ENCODE data around the gene GRHL1. TPM values are rescaled to one million over a fixed set of nuclear protein-coding genes. Genes with fewer than 3 reads are reported as not detected.

The GRHL1 gene
- total and polyA plus RNA-seq, 9 of the 15 experiments (the other 6 are each of a cell fraction or from before 2014, with no cell fraction given) = 1.7 to 6.1 (median 4.7) TPM

- H3K9me1 ChIP-seq (ENCODE audit: control insufficient read depth, insufficient read depth, low read length) = peaks cover 3% of the 10 kb centered on the region
- no TSS peak for BruUV-seq (replicated peaks)
- ChIA-PET CTCF (ENCODE audit: low intra/inter-chr PET ratio) (no interaction called here), POLR2A (interaction anchor here (0.5 to 0.8 kb wide), 6 partner anchors 22 to 387 kb away, joined by 3 to 5 read pairs (median 3); partner anchors contain the start of gene ADAM17)
- peak; percentile 19; the same call in 2 of the 3 replicates for ATAC-seq
- no peak overlapping the region for H3K4me3 ChIP-seq
- in situ Hi-C loops (cut with MboI) (no loop called here), intact Hi-C loops (cut with micrococcal nuclease) (no loop called here)
- peak overlapping the region in 1 of 2 experiments; percentile 70; a peak in 1 of 4 replicates for H3K9ac ChIP-seq (ENCODE audit: insufficient read depth in 1 of 2, low read depth in 2 of 2, low read length in 2 of 2)
- no peaks in the 10 kb centered on the region for H3K36me3 ChIP-seq (ENCODE audit: control insufficient read depth, insufficient read depth, low read length)
- peaks cover 6 to 10% of the 10 kb centered on the region in 2 experiments; a peak in 1 of 5 replicates for H3K27me3 ChIP-seq (ENCODE audit: control insufficient read depth in 2 of 2, insufficient read depth in 2 of 2, low read length in 2 of 2)
- H4K20me1 ChIP-seq (replicated peaks; ENCODE audit: control insufficient read depth, insufficient read depth, low read length) = no peaks in the 10 kb centered on the region
- peak overlapping the region; percentile 48; the same call in 1 of the 2 replicates for H2AFZ ChIP-seq (ENCODE audit: low read depth, low read length)
- FAIRE-seq = no peak
- no peaks in the 10 kb centered on the region for H3K9me3 ChIP-seq (replicated peaks; ENCODE audit: control insufficient read depth, insufficient read depth, low read depth, low read length)
- no peak overlapping the region for H3K27ac ChIP-seq (ENCODE audit: extremely low read depth, low read depth, low read length)
- 56% methylated on average over 5 of the region's 6 CpGs for WGBS (ENCODE audit: insufficient coverage, low coverage, missing lambda C conversion rate)
- peak in 1 of 4 experiments; percentile 32 for DNase-seq (ENCODE audit: extremely low read depth in 1 of 4, low spot score in 3 of 4)
- H3K4me2 ChIP-seq (ENCODE audit: insufficient read depth, low read length) = no peak overlapping the region
- no peaks in the 10 kb centered on the region for H3K79me2 ChIP-seq (ENCODE audit: control insufficient read depth, insufficient read depth, low read length)
- peaks cover 11 to 18% of the 10 kb centered on the region in 2 experiments; a peak in 4 of 5 replicates for H3K4me1 ChIP-seq (replicated peaks in 1 of 2; ENCODE audit: control insufficient read depth in 2 of 2, insufficient read depth in 2 of 2, low read length in 2 of 2)
- no peak for TF ChIP-seq ZNF79 (CRISPR knock-in tag; IDR thresholded peaks at IDR 0.05; ENCODE audit: low read depth)
- TF ChIP-seq SLC30A9 (CRISPR knock-in tag; IDR thresholded peaks at IDR 0.05) = no peak
- TF ChIP-seq MGA (IDR thresholded peaks at IDR 0.05) = no peak
- TF ChIP-seq ZNF740 (CRISPR knock-in tag; IDR thresholded peaks at IDR 0.05) = no peak
- TF ChIP-seq ZNF740 (tag; IDR thresholded peaks at IDR 0.05) = no peak
- TF ChIP-seq KHSRP (IDR thresholded peaks at IDR 0.05) = no peak
- TF ChIP-seq FOXO4 (CRISPR knock-in tag; IDR thresholded peaks at IDR 0.05) = no peak
Observed at GRCh38 chr2:9941996-9942390, 9.5 kb upstream of the GRHL1 start.

Data from K562 (cell line).